Left ventricle myocardium superior (tissue), 1 donor: ENCODE data around the gene UQCRFS1. TPM values are rescaled to one million over a fixed set of nuclear protein-coding genes. Genes with fewer than 3 reads are reported as not detected.

ENCODE experiments used
- ATAC-seq: fragments of 200-7000 bp; cut with Tn5 transposase; one replicate; pipeline ENCODE4 v1.9.1; 2020; ENCODE audit warnings: mild to moderate bottlenecking, moderate library complexity
- DNase-seq: peaks from one replicate; pipeline ENCODE4 v3.0.0-alpha.2; 2020
- intact Hi-C: fragments of 100-400 bp; cut with micrococcal nuclease; formaldehyde crosslinking; loops from one replicate; pipeline ENCODE4 v1.11.0; 2022
- total RNA-seq: library from RNA; stranded (reverse); fragmentation: NEBNext Ultra II Directional; extraction: Animal tissue kit (Norgen Biotek cat#: 25700); gene quantifications from one replicate; pipeline ENCODE4 v1.2.1, GENCODE V29; 2021
- donor health status: DM: no; HTN: yes; CAD: no; lungs with severe emphysema.

Gene UQCRFS1
- total RNA-seq, 1 donor from 2014 or later: 169 TPM

DNA sequence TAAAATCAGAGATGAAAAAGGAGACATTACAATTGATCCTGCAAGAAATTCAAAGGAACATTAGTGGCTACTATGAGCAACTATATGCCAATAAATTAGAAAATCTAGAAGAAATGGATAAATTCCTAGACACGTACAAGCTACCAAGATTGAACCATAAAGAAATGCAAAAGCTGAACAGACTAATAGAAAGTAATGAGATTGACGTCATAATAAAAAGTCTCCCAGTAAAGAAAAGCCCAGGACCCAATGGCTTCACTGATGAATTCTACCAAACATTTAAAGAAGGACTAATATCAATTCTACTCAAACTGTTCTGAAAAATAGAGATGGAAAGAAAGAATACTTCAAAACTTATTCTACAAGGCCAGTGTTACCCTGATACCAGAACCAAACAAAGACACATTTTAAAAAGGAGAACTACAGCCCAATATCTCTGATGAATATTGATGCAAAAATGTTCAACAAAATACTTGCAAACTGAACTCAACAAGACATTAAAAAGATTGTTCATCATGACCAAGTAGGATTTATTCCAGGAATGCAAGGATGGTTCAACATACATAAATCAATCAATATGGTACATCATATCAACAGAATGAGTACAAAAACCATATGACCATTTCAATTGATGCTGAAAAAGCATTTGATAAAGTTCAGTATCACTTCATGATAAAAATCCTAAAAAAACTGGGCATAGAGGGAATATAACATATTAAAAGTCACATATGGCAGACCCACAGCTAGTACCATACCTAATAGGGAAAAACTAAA lies 35.8 kb downstream of the UQCRFS1 start:
- DNase-seq (no peak), ATAC-seq (no peak)
- intact Hi-C loops: no loop called here

DNA sequence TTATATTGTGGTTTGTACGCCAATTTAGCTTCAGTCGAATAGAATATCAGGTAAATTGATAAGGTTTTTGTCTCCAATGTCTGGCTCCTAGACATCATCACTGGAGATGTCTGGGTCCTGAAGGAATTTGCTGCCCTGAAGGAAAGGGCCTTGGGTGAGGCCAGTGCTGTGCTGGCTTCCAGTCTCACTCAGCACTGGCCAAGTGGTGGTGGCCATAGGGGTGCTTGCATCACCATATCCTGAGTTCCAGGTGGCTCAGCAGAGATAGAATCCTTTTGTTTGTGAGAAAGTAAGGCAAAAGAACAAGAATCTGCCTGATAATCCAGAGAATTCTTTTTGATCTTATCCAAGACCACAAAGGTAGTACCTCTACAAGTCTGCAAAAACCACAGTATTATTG lies 39.1 kb downstream of the UQCRFS1 start:
- ATAC-seq (no peak), DNase-seq (no peak)
- intact Hi-C loops: no loop called here

DNA sequence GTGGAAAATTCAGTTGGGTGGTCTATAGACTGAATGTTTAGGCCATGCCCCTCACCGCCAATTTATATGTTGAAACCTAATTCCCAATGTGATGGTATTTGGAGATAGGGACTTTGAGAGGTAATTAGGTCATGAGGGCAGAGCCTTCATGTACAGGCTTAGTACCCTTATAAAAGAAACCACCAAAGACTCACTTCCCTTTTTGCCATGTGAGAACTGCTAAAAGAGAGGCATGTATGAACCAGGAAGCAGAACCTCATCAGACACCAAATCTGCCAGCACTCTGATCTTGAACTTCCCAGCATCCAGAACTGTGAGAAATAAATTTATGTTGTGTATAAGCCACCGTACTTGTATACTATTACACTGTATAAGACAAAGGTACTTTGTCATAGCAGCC lies 40.6 kb downstream of the UQCRFS1 start:
- DNase-seq (no peak), ATAC-seq (no peak)
- intact Hi-C loops: no loop called here

DNA sequence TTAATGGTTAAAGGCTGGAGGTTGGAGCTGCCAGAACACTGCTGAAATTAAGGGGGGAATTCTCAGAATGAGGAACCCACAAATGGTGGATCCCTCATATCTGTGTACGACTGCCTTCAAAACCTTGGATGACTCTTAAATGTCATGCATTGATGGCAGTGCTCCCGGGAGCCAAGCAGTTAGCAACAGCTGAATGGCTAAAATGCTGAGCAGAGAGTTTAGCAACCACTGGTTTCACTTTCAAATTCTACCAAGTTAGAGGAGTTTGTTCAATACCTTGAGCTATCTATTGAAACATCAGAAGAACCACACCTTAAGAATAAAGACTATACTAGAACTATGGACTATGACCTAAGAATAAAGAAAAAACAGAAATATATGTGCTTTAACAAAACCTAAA lies 41.4 kb downstream of the UQCRFS1 start:
- DNase-seq (no peak), ATAC-seq (no peak)
- intact Hi-C loops: no loop called here

- no peak for DNase-seq
- intact Hi-C loops: no loop called here
Measured at GRCh38 chr19:29170554-29170953, 42.4 kb downstream of the UQCRFS1 start.

GRCh38 chr19:29162694-29163093 lies 50.3 kb downstream of the UQCRFS1 start:
- ATAC-seq: no peak
- no peak for DNase-seq
- intact Hi-C loops: no loop called here

More at GRCh38 chr19:29170554-29170953, 42.4 kb downstream of the UQCRFS1 start:
- no peak for ATAC-seq

DNA sequence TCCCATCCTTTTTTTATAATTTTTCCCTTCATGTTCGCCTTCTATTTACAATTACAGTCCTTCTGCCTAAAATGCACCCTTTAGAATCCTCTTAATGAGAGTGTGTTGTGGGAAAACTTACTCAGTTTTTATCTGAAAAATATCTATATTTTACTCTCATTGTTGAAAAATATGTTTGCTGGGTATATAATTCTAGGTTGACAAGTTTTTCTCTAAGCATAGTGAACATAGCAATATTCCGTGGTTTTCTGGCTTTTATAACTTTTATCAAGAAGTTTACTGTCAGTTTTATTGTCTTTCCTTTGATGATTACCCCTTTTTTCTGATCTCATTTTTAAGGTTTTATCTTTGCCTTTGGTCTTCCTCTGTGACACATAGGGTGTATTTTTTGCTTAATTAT lies 57.3 kb downstream of the UQCRFS1 start:
- intact Hi-C loops: no loop called here
- DNase-seq (no peak), ATAC-seq (no peak)
